Measurements from ENCODE around the gene MEX3A. TPM values are rescaled to one million over a fixed set of nuclear protein-coding genes. Genes with fewer than 3 reads are reported as not detected.

Gene MEX3A, protein sequence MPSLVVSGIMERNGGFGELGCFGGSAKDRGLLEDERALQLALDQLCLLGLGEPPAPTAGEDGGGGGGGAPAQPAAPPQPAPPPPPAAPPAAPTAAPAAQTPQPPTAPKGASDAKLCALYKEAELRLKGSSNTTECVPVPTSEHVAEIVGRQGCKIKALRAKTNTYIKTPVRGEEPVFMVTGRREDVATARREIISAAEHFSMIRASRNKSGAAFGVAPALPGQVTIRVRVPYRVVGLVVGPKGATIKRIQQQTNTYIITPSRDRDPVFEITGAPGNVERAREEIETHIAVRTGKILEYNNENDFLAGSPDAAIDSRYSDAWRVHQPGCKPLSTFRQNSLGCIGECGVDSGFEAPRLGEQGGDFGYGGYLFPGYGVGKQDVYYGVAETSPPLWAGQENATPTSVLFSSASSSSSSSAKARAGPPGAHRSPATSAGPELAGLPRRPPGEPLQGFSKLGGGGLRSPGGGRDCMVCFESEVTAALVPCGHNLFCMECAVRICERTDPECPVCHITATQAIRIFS
- 90.0 and 92.5 TPM in 2 replicates for total RNA-seq (2021)
- percentile 91 among the genes with signal in this experiment for Bru-seq, nascent RNA
- percentile 99 among the genes with signal in this experiment for BruChase-seq, experiment 1, labeled RNA remaining after a 2-hour chase
- BruChase-seq, experiment 2, labeled RNA remaining after a 6-hour chase: percentile 99 among the genes with signal in this experiment
- long read RNA-seq, full-length matches to known transcripts: 19 of 59 reads
- long read RNA-seq, partial matches to known transcripts: 0 of 59 reads
- long read RNA-seq, other reads (novel, unspliced or antisense): 40 of 59 reads

DNA sequence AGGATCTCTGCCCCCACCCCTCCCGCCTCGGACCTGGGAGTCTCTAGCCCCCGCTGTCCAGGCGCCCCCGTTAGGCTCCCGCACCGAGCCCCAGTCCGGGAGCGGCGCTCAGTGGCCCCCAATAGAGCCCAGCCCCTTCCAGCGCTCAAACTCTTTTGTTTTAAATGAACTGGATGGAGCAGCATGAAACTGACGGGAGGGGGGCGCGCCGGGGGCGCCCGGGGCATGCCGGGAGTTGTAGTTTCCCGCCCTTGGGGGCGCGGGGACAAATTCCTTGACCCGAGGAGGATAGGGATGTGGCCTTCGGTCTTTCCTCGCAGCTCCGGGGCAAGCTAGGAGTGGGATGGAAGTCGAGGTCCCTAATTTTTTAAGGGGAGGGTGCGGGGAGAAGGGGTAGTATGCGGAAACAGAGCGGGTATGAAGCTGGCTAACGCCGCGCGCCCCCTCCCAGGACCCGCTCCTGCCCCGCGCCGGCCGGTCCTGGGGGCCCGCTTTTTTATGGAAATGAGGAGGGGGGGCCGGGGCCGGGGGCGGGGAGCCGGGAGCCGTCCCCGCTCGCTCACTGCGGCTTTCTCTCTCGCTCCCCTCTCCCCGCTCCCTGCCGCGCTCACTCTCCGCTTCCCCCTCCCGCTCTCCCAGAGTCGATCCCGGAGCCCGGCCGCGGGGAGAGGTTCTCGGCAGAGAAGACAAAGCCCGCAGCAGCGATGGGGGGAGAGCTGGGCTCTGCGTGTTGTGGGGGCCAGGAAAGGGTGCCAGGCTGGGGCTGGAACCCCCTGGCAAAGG is at the start of gene MEX3A:
MEX3A (minus strand) TSS at position 157 of the 783 bp plus-strand sequence. CDS start 467 bp downstream, outside the sequence.
- POLR2A ChIA-PET (ENCODE audit: low non-redundant PET): interaction anchor here (0.5 kb wide), 1 partner anchor 41 kb away, joined by 3 read pairs; no protein-coding TSS in a partner anchor
- no TSS peak for BruUV-seq (replicated peaks)
- intact Hi-C loops (cut with micrococcal nuclease; ENCODE audit: unreplicated experiment): no loop called here
- CTCF ChIA-PET: no interaction called here
- peak within 1 kb of the TSS; percentile 89 for H3K27ac ChIP-seq (ENCODE audit: low read depth, low read length, poor library complexity, severe bottlenecking)
- no peaks in the 10 kb centered on the region for H3K27me3 ChIP-seq (replicated peaks; ENCODE audit: insufficient read depth, low read depth, low read length, poor library complexity)
- H3K36me3 ChIP-seq (ENCODE audit: insufficient read depth, low read length, poor library complexity, severe bottlenecking): no peaks in the 10 kb centered on the region
- no peak for TF ChIP-seq EZH2 (IDR thresholded peaks at IDR 0.05; ENCODE audit: borderline replicate concordance, low read depth, low read length, poor library complexity, severe bottlenecking)
- TF ChIP-seq, protein P1, sequence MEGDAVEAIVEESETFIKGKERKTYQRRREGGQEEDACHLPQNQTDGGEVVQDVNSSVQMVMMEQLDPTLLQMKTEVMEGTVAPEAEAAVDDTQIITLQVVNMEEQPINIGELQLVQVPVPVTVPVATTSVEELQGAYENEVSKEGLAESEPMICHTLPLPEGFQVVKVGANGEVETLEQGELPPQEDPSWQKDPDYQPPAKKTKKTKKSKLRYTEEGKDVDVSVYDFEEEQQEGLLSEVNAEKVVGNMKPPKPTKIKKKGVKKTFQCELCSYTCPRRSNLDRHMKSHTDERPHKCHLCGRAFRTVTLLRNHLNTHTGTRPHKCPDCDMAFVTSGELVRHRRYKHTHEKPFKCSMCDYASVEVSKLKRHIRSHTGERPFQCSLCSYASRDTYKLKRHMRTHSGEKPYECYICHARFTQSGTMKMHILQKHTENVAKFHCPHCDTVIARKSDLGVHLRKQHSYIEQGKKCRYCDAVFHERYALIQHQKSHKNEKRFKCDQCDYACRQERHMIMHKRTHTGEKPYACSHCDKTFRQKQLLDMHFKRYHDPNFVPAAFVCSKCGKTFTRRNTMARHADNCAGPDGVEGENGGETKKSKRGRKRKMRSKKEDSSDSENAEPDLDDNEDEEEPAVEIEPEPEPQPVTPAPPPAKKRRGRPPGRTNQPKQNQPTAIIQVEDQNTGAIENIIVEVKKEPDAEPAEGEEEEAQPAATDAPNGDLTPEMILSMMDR (conservative IDR thresholded peaks at IDR 0.05; ENCODE audit: low read depth, low read length): no peak
- H3K4me1 ChIP-seq (ENCODE audit: insufficient read depth, low read length, poor library complexity, severe bottlenecking): peaks cover 40% of the 10 kb centered on the region
- H3K9me3 ChIP-seq (ENCODE audit: low read depth, low read length, poor library complexity, severe bottlenecking): no peaks in the 10 kb centered on the region
- peak; percentile 91 for DNase-seq (ENCODE audit: low spot score)
- peak within 1 kb of the TSS; percentile 86 for H3K4me3 ChIP-seq (ENCODE audit: low read depth, low read length, poor library complexity, severe bottlenecking)

DNA sequence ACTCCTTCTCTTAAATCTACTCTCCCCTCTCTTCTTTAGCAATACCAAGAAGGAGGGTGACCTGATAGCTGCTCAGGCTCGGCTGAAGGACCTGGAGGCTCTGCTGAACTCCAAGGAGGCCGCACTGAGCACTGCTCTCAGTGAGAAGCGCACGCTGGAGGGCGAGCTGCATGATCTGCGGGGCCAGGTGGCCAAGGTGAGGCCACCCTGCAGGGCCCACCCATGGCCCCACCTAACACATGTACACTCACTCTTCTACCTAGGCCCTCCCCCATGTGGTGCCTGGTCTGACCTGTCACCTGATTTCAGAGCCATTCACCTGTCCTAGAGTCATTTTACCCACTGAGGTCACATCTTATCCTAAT is 48.3 kb upstream of the MEX3A start:
- intact Hi-C loops (cut with micrococcal nuclease; ENCODE audit: unreplicated experiment): loop anchor here (1.0 to 10.0 kb wide), 3 partner anchors 40 to 192 kb away; partner anchors contain the start of gene SSR2
- no peak overlapping the region for H3K27ac ChIP-seq (ENCODE audit: low read depth, low read length, poor library complexity, severe bottlenecking)
- H3K9me3 ChIP-seq (ENCODE audit: low read depth, low read length, poor library complexity, severe bottlenecking): no peaks in the 10 kb centered on the region
- H3K27me3 ChIP-seq (replicated peaks; ENCODE audit: insufficient read depth, low read depth, low read length, poor library complexity): no peaks in the 10 kb centered on the region
- no peak for DNase-seq (ENCODE audit: low spot score)
- no TSS peak for BruUV-seq (replicated peaks)
- CTCF ChIA-PET: interaction anchor here (0.7 to 6.6 kb wide), 6 partner anchors 12 to 196 kb away, joined by 3 to 56 read pairs (median 5); partner anchors contain the start of gene KHDC4
- TF ChIP-seq EZH2 (IDR thresholded peaks at IDR 0.05; ENCODE audit: borderline replicate concordance, low read depth, low read length, poor library complexity, severe bottlenecking): no peak
- TF ChIP-seq, protein P1 (conservative IDR thresholded peaks at IDR 0.05; ENCODE audit: low read depth, low read length): no peak
- POLR2A ChIA-PET (ENCODE audit: low non-redundant PET): no interaction called here
- peaks cover 41% of the 10 kb centered on the region for H3K4me1 ChIP-seq (ENCODE audit: insufficient read depth, low read length, poor library complexity, severe bottlenecking)
- H3K36me3 ChIP-seq (ENCODE audit: insufficient read depth, low read length, poor library complexity, severe bottlenecking): peaks cover 44% of the 10 kb centered on the region
- H3K4me3 ChIP-seq (ENCODE audit: low read depth, low read length, poor library complexity, severe bottlenecking): no peak overlapping the region
